Ovary (tissue), 3 donors: ENCODE measurements around the gene TNS3.

Experiments used
- CTCF ChIP-seq, 3 donors: fragments of 450-650 bp in 2 of 3; fragments of 200-600 bp in 1 of 3; IDR thresholded peaks; one replicate each; pipeline versions ENCODE4 v1.5.1 to v1.8.0; 2016 to 2022; ENCODE audit warnings: antibody characterized with exemption in 3 of 3, mild to moderate bottlenecking in 1 of 3
- POLR2A ChIP-seq: fragments of 450-650 bp; IDR thresholded peaks from one replicate; pipeline ENCODE4 v1.6.1; 2017; ENCODE audit warnings: antibody characterized with exemption, mild to moderate bottlenecking, moderate library complexity
- donor health status: DM: no; HTN: no; CAD: no.

- TF ChIP-seq POLR2A (no peak), CTCF (IDR thresholded peaks at IDR 0.05) (no peak)
These were observed 29.3 kb downstream of the TNS3 start for GRCh38 chr7:47552621-47553020.
